RWPE2 (cell line): ENCODE measurements around the gene WNT9A.

Experiments
- ATAC-seq: fragments of 200-7000 bp; cut with Tn5 transposase; 3 replicates; pipeline ENCODE4 v1.9.1; 2021; ENCODE audit warnings: low read depth
- DNase-seq: peaks from one replicate; pipeline ENCODE4 v3.0.0-alpha.2; 2020; ENCODE audit warnings: low spot score
- H3K27ac ChIP-seq: fragments of 450-650 bp; 2 replicates; pipeline ENCODE4 v1.5.1; 2017; ENCODE audit warnings: mild to moderate bottlenecking; ENCODE audit not compliant: poor library complexity, severe bottlenecking
- H3K27me3 ChIP-seq: fragments of 250-450 bp; sonication (Bioruptor Pico); 2 replicates; pipeline ENCODE4 v1.5.1; 2021; ENCODE audit warnings: mild to moderate bottlenecking, moderate library complexity; ENCODE audit not compliant: insufficient read depth, poor library complexity, severe bottlenecking
- H3K36me3 ChIP-seq: fragments of 250-450 bp; sonication (Bioruptor Pico); 2 replicates; pipeline ENCODE4 v1.5.1; 2020; ENCODE audit warnings: low read depth, mild to moderate bottlenecking, moderate library complexity
- H3K4me1 ChIP-seq: fragments of 250-450 bp; sonication (Bioruptor Pico); 2 replicates; pipeline ENCODE4 v1.5.1; 2021; ENCODE audit warnings: mild to moderate bottlenecking, moderate library complexity; ENCODE audit not compliant: insufficient read depth, poor library complexity, severe bottlenecking
- H3K4me3 ChIP-seq: fragments of 250-450 bp; sonication (Bioruptor Pico); 2 replicates; pipeline ENCODE4 v1.5.1; 2021; ENCODE audit warnings: mild to moderate bottlenecking, moderate library complexity; ENCODE audit not compliant: severe bottlenecking
- H3K9me3 ChIP-seq: fragments of 250-450 bp; sonication (Bioruptor Pico); 2 replicates; pipeline ENCODE4 v1.5.1; 2021; ENCODE audit warnings: mild to moderate bottlenecking, moderate library complexity; ENCODE audit not compliant: severe bottlenecking
- TF ChIP-seq, protein P1 (sequence below): fragments of 450-650 bp; IDR thresholded peaks from one replicate; pipeline ENCODE4 v1.5.1; 2017; ENCODE audit warnings: mild to moderate bottlenecking, moderate library complexity; ENCODE audit not compliant: poor library complexity, severe bottlenecking

The WNT9A gene

DNA sequence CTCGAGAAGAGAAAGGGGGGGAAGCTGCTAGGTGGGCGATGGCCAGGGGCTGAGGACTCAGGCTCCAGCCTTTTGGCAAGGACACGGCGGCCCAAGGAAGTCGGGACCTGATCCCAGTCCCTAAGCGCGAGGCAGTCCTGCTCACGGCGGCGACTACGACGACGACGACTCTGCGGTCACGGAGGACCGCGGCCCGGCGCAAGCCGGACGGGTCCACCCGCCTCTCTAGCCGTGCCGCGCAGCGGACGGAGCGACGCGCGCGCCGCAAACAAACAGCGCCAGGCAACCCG, 401 bp downstream of the WNT9A start:
- Histone ChIP-seq H3K27ac (peak overlapping the region; percentile 44), H3K4me1 (no peaks in the 10 kb centered on the region), H3K36me3 (no peaks in the 10 kb centered on the region), H3K27me3 (no peaks in the 10 kb centered on the region), H3K4me3 (peak overlapping the region; percentile 43), H3K9me3 (no peaks in the 10 kb centered on the region)
- DNase-seq (peak; percentile 4), ATAC-seq (no peak)
- TF ChIP-seq, protein P1, sequence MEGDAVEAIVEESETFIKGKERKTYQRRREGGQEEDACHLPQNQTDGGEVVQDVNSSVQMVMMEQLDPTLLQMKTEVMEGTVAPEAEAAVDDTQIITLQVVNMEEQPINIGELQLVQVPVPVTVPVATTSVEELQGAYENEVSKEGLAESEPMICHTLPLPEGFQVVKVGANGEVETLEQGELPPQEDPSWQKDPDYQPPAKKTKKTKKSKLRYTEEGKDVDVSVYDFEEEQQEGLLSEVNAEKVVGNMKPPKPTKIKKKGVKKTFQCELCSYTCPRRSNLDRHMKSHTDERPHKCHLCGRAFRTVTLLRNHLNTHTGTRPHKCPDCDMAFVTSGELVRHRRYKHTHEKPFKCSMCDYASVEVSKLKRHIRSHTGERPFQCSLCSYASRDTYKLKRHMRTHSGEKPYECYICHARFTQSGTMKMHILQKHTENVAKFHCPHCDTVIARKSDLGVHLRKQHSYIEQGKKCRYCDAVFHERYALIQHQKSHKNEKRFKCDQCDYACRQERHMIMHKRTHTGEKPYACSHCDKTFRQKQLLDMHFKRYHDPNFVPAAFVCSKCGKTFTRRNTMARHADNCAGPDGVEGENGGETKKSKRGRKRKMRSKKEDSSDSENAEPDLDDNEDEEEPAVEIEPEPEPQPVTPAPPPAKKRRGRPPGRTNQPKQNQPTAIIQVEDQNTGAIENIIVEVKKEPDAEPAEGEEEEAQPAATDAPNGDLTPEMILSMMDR, result no peak

DNA sequence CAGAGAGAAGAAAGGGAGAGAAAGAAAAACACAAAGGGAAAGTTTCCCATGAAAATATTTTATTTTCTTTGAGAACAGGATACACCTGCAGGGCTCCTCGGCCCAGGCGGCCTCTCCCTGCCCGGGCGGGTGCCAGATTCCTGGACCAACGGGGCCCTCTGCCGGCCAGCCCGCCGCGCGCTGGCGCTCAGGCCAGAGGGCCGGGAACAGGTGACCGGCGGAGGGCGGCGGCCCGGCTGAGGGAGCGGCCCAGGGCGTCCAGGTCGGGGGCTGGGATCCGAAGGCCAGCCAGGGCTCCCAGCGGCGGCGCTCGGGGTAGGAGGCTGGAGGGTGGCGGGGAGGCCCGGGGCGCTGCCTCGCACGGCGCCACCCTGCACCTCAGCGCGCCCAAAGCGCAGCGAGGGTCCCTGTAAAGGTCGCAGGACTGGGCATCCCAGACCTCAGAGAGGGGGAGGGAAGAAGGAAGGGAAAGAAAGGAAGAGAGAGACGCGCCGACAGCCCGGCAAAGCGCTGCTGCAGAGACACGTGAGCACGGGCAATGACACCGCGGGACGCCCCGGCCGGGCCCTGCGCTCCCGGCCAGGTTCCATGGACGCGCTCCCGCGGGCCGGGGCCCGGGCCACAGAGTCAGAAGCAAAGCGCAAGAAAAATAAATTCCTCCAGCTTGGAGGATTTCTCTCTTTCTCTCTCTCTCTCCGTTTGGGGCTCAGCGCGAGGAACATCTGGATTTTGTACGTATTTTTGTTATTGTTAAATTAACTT, 927 bp downstream of the WNT9A start:
- TF ChIP-seq, protein P1, result peak; percentile 73
- no peaks in the 10 kb centered on the region for H3K9me3 ChIP-seq
- DNase-seq, result peak; percentile 62
- no peaks in the 10 kb centered on the region for H3K36me3 ChIP-seq
- H3K27me3 ChIP-seq, result no peaks in the 10 kb centered on the region
- peak; percentile 82 for ATAC-seq
- H3K4me3 ChIP-seq, result peak overlapping the region; percentile 43
- H3K27ac ChIP-seq, result peak overlapping the region; percentile 44
- no peaks in the 10 kb centered on the region for H3K4me1 ChIP-seq

DNA sequence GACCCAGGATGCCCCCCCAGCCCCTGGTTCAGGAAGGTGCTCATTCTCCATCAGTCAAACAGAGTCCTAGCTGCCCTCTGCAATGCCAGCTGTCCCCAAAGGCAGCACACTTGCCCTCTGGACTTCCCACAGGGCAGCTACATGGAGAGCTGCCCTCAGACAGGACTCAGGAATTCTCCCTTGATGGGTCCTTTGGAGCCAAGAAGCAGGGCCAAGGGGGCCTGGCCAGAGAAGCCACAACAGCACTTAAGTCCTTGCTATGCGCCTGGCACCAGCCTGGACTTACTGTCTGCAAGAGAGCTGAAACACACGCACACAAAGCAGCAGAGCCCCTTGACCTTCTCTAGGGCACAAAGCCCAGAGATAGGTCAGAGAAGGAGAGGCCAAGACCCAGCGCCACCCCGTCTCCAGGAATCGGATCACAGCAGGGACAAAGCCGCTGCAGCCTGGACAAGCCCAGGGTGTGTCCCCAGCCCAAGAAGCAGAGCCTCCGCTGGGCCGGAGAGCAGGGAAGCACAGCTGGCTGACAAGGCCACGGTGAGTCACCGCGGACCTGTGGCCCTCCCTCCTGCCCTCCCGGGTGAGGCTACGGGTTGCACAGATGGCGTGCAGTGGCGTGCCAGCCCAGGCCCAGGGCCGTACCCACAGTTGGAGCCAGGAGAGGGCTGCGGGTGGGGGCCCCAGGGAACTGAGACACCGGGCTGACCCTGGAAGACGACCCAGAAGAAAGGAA, 1.7 kb downstream of the WNT9A start:
- DNase-seq (peak; percentile 77), ATAC-seq (peak; percentile 85)
- H3K4me1 ChIP-seq, result no peaks in the 10 kb centered on the region
- peak overlapping the region; percentile 43 for H3K4me3 ChIP-seq
- no peaks in the 10 kb centered on the region for H3K9me3 ChIP-seq
- TF ChIP-seq, protein P1, result no peak
- H3K27me3 ChIP-seq, result no peaks in the 10 kb centered on the region
- peak overlapping the region; percentile 44 for H3K27ac ChIP-seq
- H3K36me3 ChIP-seq, result no peaks in the 10 kb centered on the region

GRCh38 chr1:227944931-227945890, 2.5 kb downstream of the WNT9A start:
- ATAC-seq, result no peak
- peak; percentile 29 for DNase-seq
- Histone ChIP-seq H3K4me1 (no peaks in the 10 kb centered on the region), H3K4me3 (no peak overlapping the region), H3K9me3 (no peaks in the 10 kb centered on the region), H3K36me3 (no peaks in the 10 kb centered on the region), H3K27ac (peak overlapping the region; percentile 44), H3K27me3 (no peaks in the 10 kb centered on the region)
- TF ChIP-seq, protein P1, result no peak
